WI38 (cell line): Measurements from ENCODE around the gene CUL4A.

ENCODE experiments used
- H3K4me3 ChIP-seq: 2 replicates; pipeline ENCODE4 v1.5.1; 2011; ENCODE audit warnings: low read depth, mild to moderate bottlenecking, control low read depth, low read length
- TF ChIP-seq, protein P1 (sequence below): IDR thresholded peaks from 2 replicates; pipeline ENCODE4 v1.5.1; 2012; ENCODE audit warnings: low read depth, mild to moderate bottlenecking, control low read depth, low read length

CUL4A gene

DNA sequence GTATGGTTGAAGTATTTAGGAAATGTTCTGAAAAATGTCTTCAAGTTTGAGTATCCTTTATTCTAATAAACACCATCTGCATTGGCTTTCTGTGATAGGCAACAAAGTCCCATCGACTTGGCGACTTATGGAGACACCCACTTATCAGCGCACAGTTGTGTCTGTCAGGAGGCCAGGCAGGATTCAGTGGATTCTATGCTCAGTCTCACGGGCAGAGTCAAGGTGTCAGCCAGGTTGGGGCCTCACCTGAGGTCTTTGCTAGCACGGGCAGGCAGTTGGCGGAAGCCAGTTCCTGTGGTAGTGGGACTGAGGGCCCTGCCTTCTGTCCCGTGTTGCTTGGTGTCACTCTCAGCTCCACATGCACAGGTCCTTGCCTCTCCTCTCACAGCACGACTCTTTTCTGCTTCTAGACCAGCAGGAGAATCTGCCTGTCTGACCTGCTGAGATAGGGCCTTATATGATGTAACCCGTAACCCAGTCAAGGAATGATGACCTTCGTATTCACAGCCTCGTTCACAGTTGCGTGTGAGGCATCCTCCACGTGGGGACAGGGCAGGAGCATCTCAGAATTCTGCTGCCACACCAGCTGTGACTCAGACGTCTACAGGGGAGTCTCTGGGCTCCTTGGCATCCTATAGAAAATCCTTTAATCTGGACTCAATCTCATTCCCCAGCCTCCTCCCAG, 10.0 kb downstream of the CUL4A start:
- H3K4me3 ChIP-seq = no peak overlapping the region
- TF ChIP-seq, protein P1, sequence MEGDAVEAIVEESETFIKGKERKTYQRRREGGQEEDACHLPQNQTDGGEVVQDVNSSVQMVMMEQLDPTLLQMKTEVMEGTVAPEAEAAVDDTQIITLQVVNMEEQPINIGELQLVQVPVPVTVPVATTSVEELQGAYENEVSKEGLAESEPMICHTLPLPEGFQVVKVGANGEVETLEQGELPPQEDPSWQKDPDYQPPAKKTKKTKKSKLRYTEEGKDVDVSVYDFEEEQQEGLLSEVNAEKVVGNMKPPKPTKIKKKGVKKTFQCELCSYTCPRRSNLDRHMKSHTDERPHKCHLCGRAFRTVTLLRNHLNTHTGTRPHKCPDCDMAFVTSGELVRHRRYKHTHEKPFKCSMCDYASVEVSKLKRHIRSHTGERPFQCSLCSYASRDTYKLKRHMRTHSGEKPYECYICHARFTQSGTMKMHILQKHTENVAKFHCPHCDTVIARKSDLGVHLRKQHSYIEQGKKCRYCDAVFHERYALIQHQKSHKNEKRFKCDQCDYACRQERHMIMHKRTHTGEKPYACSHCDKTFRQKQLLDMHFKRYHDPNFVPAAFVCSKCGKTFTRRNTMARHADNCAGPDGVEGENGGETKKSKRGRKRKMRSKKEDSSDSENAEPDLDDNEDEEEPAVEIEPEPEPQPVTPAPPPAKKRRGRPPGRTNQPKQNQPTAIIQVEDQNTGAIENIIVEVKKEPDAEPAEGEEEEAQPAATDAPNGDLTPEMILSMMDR = no peak

DNA sequence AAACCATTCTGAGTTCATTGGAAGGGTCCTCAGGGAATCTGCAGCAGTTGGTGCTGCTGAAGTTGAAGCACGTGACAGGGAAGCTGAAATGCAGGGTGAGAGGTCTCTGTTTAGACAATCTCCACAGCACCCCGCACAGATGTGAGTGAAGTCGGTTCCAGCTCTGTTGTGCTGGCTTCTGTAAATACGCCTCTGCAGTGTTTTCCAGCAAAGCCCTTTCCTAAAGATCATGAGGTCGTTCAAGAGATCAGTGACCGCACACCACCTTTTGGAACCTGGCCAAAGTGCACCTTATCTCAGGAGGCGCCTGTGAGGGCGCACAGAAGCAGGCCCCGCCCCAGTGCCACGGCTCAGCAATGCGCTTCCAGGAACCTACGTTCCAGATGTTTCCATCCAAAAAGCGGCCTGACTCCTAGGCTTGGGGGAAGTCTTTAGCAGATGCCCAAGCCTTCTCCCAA, 10.8 kb downstream of the CUL4A start:
- no peak overlapping the region for H3K4me3 ChIP-seq
- TF ChIP-seq, protein P1 = no peak

DNA sequence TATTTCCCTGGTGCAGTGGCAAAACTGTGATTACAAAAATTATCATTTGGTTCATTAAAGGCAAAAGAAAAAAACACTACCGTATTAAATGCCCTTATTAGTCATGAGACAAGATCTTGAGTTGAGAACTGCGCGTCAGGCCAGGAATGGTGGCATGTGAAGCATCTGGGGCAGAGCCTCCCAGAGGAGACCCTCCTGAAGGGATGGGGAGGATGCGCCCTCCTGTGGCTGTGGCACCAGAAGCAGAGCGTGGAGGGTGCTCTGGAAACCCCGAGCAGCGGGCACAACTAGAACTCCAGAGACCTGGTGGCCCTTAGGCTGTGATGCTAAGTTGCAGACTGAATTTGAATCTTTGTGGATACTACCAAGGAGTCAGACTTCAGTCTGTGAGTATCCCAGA, 11.5 kb downstream of the CUL4A start:
- H3K4me3 ChIP-seq = no peak overlapping the region
- TF ChIP-seq, protein P1 = no peak

DNA sequence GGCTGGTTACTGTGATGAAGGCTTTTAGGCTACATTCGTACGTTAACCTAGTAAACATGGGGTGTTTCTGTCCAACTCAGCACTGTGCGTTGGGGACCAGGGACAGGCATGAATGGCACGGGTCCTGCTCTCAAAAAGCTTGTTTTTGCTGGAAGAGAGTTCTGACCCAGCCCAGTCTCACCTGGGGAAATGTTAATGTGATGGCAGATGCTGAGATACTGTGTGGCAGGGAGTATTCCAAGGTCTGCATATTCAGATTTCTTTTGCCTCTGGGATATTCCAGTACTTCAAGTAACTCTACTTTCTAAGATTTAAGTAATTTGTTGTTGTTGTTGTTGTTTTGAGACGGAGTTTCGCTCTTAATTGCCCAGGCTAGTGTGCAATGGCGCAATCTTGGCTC, 13.7 kb downstream of the CUL4A start:
- TF ChIP-seq, protein P1 = no peak

DNA sequence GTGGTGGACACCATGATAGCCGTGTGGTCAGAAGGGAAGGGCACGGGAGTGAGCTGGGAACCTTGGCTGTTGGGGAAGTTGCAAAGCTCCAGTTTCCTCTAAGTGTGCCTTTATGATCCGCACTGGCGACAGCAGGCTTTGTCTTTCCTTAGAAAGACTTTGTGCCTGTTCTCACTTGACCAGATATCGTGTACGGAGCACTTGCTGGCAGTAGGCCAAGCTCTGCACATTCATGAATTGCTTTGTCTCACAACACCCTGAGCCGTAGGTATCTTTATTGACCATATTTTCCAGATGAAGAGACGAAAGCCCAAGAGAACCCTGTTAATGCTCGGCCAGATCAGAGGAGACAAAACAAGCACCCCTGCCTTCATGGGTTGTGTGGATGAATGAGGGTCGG, 15.1 kb downstream of the CUL4A start:
- H3K4me3 ChIP-seq = no peak overlapping the region
- TF ChIP-seq, protein P1 = no peak

More for the DNA sequence above, 13.7 kb downstream of the CUL4A start:
- H3K4me3 ChIP-seq = no peak overlapping the region

DNA sequence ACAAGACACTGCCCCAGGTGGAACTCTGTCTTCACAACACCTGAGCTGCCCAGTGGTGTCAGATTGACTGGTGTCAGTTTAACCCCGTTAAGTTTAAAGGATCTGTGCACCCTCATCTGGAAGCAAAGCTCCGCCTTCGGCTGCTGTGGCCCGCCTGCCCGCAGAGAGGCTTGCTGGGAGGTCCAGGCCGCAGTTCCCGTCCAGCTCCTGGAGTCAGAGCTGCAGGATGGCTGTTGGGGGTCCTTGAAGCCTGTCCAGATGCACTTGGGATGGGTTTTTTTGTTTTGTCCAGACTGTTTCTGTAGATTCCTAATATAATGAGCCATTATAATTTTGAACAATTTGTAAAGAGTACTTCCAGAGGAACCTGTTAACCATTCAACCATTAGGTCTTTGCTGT, 16.1 kb downstream of the CUL4A start:
- H3K4me3 ChIP-seq = no peak overlapping the region
- TF ChIP-seq, protein P1 = no peak

DNA sequence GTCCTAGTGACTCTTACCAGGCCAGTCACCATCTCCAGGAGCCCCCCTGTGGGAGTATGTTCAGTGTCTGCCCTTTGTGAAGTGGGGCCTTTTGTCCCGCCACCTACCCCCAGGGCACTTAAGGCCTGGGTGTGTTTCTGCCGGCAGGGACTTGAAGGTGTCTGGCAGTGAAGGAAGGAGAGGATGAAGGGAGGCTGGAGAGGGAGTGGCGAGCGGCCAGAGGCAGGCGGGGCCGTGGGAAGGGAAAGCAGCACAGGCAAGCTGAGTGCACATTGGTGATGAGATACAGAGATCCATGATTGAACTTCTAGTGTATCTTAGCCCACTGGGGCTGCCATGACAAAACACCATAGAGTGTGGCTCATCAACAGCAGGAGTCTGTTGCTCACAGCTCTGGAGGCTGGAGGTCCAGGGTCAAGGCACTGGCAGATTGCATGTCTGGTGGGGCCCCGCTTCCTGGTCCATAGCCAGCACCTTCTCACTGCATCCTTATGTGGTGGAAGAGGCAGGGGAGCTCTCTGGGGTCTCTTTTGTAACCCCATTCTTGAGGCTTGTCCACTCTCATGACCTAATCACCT, 17.5 kb downstream of the CUL4A start:
- TF ChIP-seq, protein P1 = no peak
- H3K4me3 ChIP-seq = no peak overlapping the region
